PC-3 (cell line): ENCODE measurements around the gene ROR1.

Experiments used
- EZH2 ChIP-seq: fragments of 300-600 bp; sonication (generic); IDR thresholded peaks from one replicate; pipeline ENCODE4 v1.6.1; 2017; ENCODE audit warnings: antibody characterized with exemption, mild to moderate bottlenecking, low read length; ENCODE audit not compliant: unreplicated experiment
- EZH2phosphoT487 ChIP-seq: fragments of 300-600 bp; sonication (generic); IDR thresholded peaks from 2 replicates; pipeline ENCODE4 v1.6.1; 2018; ENCODE audit warnings: mild to moderate bottlenecking, antibody characterized with exemption, low read length, borderline replicate concordance
- TF ChIP-seq, protein P1 (sequence below): fragments of 300-600 bp; sonication (generic); conservative IDR thresholded peaks from 2 replicates; pipeline ENCODE4 v1.5.1; 2017; ENCODE audit warnings: antibody characterized with exemption, low read depth, mild to moderate bottlenecking, low read length

DNA sequence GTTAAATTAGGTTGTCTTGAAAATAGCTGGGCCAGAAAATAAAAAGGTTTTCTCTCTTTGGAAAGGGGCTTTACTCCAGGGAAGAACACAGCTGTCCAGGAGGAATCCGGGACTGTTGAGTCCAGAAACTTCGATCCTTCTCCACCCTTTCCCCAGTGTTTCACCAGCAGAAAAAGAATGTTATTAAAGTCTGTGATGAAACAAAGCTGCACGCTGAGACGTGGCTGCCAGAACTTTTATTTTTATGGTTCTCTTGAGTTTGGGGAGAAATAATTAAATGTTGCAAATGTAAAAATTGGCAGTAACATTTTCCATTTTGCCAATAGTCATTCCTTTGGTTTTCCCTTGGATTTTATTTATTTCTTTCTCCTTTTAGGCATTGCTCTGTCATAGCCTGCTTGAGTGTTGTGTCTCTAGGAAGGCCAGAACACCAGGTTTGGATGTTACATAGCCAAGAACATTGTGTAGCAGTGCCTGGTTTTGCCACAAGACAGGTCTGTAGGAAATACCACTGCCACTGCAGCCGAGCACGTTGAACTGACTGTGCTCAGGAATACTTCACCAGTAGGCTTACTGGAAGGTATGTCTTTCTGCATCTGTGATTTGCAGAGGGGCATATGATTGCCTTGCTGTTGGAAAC lies 87.4 kb downstream of the ROR1 start:
- TF ChIP-seq, protein P1, sequence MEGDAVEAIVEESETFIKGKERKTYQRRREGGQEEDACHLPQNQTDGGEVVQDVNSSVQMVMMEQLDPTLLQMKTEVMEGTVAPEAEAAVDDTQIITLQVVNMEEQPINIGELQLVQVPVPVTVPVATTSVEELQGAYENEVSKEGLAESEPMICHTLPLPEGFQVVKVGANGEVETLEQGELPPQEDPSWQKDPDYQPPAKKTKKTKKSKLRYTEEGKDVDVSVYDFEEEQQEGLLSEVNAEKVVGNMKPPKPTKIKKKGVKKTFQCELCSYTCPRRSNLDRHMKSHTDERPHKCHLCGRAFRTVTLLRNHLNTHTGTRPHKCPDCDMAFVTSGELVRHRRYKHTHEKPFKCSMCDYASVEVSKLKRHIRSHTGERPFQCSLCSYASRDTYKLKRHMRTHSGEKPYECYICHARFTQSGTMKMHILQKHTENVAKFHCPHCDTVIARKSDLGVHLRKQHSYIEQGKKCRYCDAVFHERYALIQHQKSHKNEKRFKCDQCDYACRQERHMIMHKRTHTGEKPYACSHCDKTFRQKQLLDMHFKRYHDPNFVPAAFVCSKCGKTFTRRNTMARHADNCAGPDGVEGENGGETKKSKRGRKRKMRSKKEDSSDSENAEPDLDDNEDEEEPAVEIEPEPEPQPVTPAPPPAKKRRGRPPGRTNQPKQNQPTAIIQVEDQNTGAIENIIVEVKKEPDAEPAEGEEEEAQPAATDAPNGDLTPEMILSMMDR: no peak
- TF ChIP-seq EZH2phosphoT487 (no peak), EZH2 (no peak)
